IPS-NIHi7 (cell line): ENCODE measurements around the gene UCKL1.
"Not testable (repeated sequence)": the region's sequence is repeated elsewhere in the genome, so short reads cannot be mapped to it uniquely, and the experiment has no call there.

Experiments used
- DNase-seq: peaks from one replicate; pipeline ENCODE4 v3.0.0; 2012; ENCODE audit warnings: mixed read lengths; ENCODE audit errors: extremely low spot score

Gene UCKL1

DNA sequence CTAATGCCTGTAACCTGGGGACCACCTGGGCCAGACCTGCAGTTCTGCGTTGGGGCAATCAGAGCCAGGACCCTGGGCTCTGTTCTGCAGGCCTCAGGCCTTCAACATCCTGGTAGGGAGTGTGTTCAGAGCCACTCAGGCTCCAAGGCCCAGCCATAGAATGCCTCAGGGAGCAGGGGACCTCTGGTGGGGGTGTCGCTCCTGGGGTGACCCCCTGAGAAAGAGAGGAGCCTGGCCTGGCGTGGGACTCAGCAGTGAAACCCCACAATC, 12.5 kb downstream of the UCKL1 start:
- DNase-seq = no peak

- DNase-seq = no peak
Observed at GRCh38 chr20:63942969-63943807, 13.0 kb downstream of the UCKL1 start.

- peak; percentile 89 for DNase-seq
Observed at GRCh38 chr20:63942250-63942951, 13.8 kb downstream of the UCKL1 start.

GRCh38 chr20:63941282-63942081, 14.7 kb downstream of the UCKL1 start:
- peak; percentile 91 for DNase-seq

DNA sequence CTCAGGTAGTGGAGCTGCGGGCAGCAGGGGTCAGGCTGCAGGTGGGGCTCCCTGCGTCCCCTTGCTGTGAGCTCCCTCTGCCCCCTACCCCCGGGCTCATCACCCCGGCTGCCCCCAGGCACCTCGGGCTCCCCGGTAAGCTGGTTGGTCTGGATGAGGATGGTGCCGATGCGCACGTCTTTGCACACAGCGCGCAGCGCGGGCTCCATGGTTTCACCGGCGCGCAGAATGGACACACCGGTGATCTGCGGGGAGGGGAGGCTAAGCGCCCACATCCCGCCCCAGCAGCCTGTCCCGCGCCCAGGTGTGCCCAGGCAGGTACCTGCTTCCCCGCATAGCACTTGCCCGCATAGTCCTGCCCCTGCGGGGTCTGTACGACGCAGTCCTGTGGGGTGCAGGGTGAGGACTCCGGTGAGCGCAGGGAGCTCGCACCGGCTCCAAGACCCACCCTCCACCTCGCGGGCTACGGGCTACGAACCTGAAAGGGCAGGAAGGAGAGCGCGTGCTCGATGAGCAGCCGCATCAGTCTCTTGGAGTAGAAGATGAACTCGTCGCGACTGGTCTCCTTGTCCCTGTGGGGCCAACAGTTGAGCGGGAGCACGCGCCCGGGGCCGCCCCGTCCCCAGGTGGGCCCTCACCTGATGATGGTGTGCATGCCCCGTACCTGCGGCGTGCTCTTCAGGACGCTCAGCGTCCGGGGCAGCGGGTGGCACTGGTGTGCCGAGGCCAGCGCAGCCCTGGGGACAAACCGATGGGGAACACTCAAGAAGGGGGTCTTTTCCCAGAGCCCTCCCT, 15.5 kb downstream of the UCKL1 start:
- DNase-seq = no peak

DNA sequence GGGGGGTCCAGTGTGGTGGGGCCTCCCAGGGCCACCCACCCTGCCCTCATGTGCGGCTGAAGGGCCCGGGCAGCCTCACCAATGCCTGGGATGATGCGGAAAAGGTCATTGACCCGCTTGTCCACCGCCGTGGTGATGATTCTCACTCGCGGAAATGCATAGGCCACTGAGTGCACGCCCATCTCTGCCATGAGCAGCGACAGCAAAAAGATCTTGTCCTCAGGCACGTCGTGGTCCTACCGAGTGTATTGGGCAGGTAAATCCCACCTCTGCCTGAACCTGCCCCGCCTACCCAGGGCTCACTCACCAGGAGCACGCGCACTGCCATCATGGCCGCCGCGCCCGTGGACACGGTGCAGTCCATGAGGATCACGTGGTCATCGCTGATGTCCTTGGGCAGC, 16.1 kb downstream of the UCKL1 start:
- DNase-seq = peak; percentile 31

GRCh38 chr20:63939061-63939935, 16.9 kb downstream of the UCKL1 start:
- peak; percentile 35 for DNase-seq

- DNase-seq = no peak
Observed at GRCh38 chr20:63937596-63937995, 18.6 kb downstream of the UCKL1 start.

- no peak for DNase-seq
Observed at GRCh38 chr20:63935447-63935846, 20.8 kb downstream of the UCKL1 start.

DNA sequence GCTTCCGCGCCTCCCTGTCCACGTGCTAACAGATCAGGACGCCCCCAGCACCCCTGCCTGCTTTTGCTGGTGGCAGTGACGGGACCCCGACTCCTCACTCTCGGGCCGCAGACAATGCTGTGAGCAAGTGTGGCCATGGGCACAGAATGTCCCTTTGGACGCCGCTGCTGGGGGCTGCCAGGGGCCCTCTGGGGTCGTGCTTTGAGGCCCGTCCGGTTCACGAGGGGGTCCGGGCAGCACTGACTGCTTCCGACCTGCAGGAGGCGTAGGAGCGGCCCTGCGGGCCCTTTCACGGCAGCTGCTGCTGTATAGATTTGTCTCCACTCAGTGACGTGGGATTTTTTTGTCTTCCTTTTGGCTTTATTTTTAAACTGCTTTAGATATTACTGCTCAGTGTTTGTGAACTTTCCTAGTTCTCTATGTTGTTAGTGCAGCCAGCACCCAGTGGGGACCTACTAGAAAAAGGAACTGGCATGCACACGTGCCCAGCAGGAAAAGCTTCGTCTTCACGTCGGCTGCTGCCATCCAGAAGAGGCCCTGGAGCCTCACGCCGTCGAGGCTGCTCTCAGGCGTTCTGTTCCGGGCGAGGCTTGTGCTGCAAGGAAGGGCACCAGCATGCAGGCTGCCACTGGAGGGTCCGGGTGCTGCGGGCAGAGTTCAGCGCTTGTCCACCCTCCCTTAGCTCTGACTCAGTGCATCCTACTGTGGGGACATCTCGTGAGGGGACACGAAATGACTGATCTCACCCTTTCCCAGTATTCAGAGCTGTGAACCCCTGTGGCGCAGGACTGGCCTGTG, 21.7 kb downstream of the UCKL1 start:
- peak; percentile 75 for DNase-seq

DNA sequence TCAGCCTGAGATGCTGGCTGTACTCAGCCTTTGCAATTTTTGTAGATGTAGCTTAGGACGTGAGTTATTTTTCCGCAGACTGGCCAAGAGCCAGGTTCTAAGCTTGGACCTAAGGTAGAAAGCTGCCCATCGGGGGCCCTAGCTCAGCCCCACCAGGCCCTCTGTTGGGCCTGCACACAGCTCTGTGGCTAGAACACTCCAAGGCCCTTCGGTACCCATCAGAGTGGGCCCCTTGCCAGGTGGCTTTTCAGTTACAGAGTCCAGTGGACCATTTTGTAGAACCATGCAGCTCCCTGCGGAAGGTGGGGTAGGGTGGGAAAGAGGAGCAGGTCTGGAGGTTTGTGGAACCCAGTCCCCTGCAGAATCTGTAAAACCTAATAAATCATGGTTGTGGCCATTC, 22.6 kb downstream of the UCKL1 start:
- DNase-seq = no peak

DNA sequence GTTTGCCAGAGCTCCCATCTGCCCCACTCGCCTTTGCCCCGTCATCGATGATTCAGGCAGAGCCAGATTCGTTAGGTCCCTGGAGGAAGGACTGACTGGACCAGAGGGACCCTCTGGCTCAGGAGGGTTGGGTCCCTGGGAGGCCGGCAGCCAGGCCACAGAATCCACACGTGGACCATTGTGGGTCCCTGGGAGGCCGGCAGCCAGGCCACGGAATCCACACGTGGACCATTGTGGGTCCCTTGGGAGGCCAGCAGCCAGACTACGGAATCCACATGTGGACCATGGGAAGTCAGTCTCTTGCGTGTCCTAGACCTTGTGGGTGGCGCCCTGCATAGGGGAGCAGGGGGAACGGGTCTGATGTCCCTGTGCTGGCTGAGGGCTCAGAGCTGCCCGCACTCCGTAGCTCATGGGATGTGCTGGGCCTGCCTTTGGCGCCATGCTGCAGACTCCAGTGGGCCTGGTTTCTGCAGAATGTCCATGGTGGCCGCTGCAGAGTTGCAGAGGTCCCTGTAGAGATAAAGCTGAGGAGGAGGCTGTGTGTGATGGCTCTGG, 23.5 kb downstream of the UCKL1 start:
- DNase-seq = no peak

- DNase-seq = no peak
Observed at GRCh38 chr20:63931735-63932134, 24.5 kb downstream of the UCKL1 start.

- DNase-seq = no peak
Observed at GRCh38 chr20:63930971-63931553, 25.2 kb downstream of the UCKL1 start.

DNA sequence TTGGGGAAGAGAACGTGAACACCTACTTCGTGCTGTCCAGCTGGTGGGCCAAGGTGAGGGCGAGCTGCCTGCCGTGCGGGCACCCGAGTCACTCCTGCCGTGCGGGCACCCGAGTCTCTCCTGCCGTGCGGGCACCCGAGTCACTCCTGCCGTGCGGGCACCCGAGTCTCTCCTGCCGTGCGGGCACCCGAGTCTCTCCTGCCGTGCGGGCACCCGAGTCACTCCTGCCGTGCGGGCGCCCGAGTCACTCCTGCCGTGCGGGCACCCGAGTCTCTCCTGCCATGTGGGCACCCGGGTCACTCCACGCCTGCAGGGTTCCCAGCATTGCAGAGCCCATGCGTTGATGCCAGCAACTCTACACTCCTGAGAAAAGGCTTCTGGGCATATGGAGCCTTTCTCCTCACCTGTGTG, 26.7 kb downstream of the UCKL1 start:
- DNase-seq = not testable (repeated sequence)

DNA sequence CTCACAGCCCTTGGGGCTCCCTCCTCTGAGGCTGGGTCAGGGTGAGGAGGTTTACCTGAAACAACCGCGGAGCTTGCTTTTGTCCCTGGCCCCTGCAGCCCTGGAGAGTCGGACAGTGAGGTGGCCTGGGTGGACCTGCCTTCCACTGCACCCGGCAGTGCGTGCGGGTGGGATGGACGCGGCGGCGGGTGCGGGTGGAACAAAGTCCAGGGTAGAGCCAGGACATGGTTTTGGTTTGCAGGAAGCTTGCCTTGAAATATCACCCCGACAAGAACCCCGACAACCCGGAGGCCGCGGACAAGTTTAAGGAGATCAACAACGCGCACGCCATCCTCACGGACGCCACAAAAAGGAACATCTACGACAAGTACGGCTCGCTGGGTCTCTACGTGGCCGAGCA, 27.1 kb downstream of the UCKL1 start:
- no peak for DNase-seq

DNA sequence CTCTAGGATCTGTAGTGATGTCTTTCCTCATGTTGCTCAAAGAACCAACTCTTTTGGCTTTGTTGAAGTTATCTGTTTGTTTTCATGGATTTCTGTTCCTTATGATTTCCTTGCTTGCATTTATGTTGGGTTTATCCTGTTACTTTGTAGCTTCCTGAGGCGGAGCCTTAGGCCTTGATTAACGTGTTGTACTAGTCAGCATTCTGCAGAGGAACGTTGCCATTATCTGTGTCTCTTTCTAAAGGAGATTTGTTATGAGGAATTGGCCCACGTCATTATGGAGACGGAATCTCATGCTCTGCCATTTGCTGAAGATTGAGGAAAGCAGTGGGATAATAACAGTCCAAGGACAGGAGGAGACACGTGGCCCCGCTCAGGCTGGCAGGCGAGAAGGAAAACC, 29.9 kb downstream of the UCKL1 start:
- no peak for DNase-seq

DNA sequence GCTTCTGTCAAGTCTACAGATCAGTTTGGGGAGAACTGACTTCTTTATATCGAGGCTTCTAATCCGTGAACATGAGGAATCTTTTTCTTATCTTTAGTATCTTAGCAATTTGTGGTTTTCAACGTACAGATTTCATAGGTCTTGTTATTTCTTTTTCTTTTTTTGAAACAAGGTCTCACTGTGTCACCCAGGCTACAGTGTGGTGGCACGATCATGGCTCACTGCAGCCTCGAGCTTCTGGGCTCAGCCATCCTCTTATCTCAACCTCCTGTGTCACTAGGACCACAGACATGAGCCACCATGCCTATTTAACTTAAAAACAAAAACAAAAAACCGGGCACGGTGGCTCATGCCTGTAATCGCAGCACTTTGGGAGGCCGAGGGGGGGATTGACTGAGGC, 32.0 kb downstream of the UCKL1 start:
- no peak for DNase-seq

- DNase-seq = no peak
Observed at GRCh38 chr20:63923651-63924050, 32.6 kb downstream of the UCKL1 start.
